ENCODE results near the gene BCL11B. TPM values are rescaled to one million over a fixed set of nuclear protein-coding genes. Genes with fewer than 3 reads are reported as not detected.

Gene BCL11B
- total and polyA plus RNA-seq, 4 donors, result 0.04 to 0.42 (median 0.16) TPM

GRCh38 chr14:99224948-99225347 is 47.0 kb downstream of the BCL11B start:
- no peaks in the 10 kb centered on the region for H3K27me3 ChIP-seq (ENCODE audit: control insufficient read depth in 4 of 4, insufficient read depth in 4 of 4, low read length in 3 of 4)
- no peak overlapping the region for H3K9ac ChIP-seq (ENCODE audit: low read depth in 1 of 2, low read length in 2 of 2)
- H3K27ac ChIP-seq (ENCODE audit: low read depth in 1 of 2, low read length in 2 of 2), result no peak overlapping the region
- 87% methylated on average over 3 of the region's 3 CpGs for WGBS
- no peak for DNase-seq (ENCODE audit: low spot score)
- H3K4me1 ChIP-seq (ENCODE audit: control insufficient read depth in 4 of 4, insufficient read depth in 4 of 4, low read length in 3 of 4), result no peaks in the 10 kb centered on the region
- no peaks in the 10 kb centered on the region for H3K36me3 ChIP-seq (ENCODE audit: control insufficient read depth in 4 of 4, insufficient read depth in 3 of 4, low read depth in 1 of 4, low read length in 3 of 4)
- no peak overlapping the region for H3K4me3 ChIP-seq (ENCODE audit: low read depth in 1 of 3, low read length in 3 of 3)
- TF ChIP-seq YY1 (IDR thresholded peaks at IDR 0.05) (no peak), GABPA (IDR thresholded peaks at IDR 0.05 in 1 of 2, conservative IDR thresholded peaks at IDR 0.05 in 1 of 2) (no peak), FOXA1 (IDR thresholded peaks at IDR 0.05) (no peak), RXRA (IDR thresholded peaks at IDR 0.05) (no peak), NR2F2 (IDR thresholded peaks at IDR 0.05) (no peak)
- H3K9me3 ChIP-seq (ENCODE audit: control insufficient read depth in 4 of 4, low read length in 3 of 4), result no peaks in the 10 kb centered on the region

GRCh38 chr14:99224116-99224910 is 47.7 kb downstream of the BCL11B start:
- 61% methylated on average over 12 of the region's 12 CpGs for WGBS
- no peaks in the 10 kb centered on the region for H3K27me3 ChIP-seq (ENCODE audit: control insufficient read depth in 4 of 4, insufficient read depth in 4 of 4, low read length in 3 of 4)
- H3K36me3 ChIP-seq (ENCODE audit: control insufficient read depth in 4 of 4, insufficient read depth in 3 of 4, low read depth in 1 of 4, low read length in 3 of 4), result no peaks in the 10 kb centered on the region
- H3K27ac ChIP-seq (ENCODE audit: low read depth in 1 of 2, low read length in 2 of 2), result no peak overlapping the region
- no peak overlapping the region for H3K4me3 ChIP-seq (ENCODE audit: low read depth in 1 of 3, low read length in 3 of 3)
- DNase-seq (ENCODE audit: low spot score), result no peak
- TF ChIP-seq MAX (IDR thresholded peaks at IDR 0.05) (no peak), FOXA1 (IDR thresholded peaks at IDR 0.05) (no peak), CTCF (IDR thresholded peaks at IDR 0.05; ENCODE audit: low read depth, low read length, missing input control) (no peak), RXRA (IDR thresholded peaks at IDR 0.05) (no peak), EGR1 (IDR thresholded peaks at IDR 0.05; ENCODE audit: low read depth in 2 of 2) (no peak), FOXA2 (IDR thresholded peaks at IDR 0.05) (no peak), HNF4A (conservative IDR thresholded peaks at IDR 0.05) (no peak), JUND (IDR thresholded peaks at IDR 0.05) (no peak), HNF4G (IDR thresholded peaks at IDR 0.05) (no peak), NR2F2 (IDR thresholded peaks at IDR 0.05) (no peak), ZBTB33 (IDR thresholded peaks at IDR 0.05) (no peak), YY1 (IDR thresholded peaks at IDR 0.05) (no peak), REST (IDR thresholded peaks at IDR 0.05) (no peak), GABPA (IDR thresholded peaks at IDR 0.05 in 1 of 2, conservative IDR thresholded peaks at IDR 0.05 in 1 of 2) (no peak), SP1 (IDR thresholded peaks at IDR 0.05) (no peak)
- no peaks in the 10 kb centered on the region for H3K4me1 ChIP-seq (ENCODE audit: control insufficient read depth in 4 of 4, insufficient read depth in 4 of 4, low read length in 3 of 4)
- no peak overlapping the region for H3K9ac ChIP-seq (ENCODE audit: low read depth in 1 of 2, low read length in 2 of 2)
- no peaks in the 10 kb centered on the region for H3K9me3 ChIP-seq (ENCODE audit: control insufficient read depth in 4 of 4, low read length in 3 of 4)

All from liver (tissue), 9 donors.